ENCODE results near the gene SLC9B1.
"Not testable (repeated sequence)": the region's sequence is repeated elsewhere in the genome, so short reads cannot be mapped to it uniquely, and the experiment has no call there.

SLC9B1 gene

DNA sequence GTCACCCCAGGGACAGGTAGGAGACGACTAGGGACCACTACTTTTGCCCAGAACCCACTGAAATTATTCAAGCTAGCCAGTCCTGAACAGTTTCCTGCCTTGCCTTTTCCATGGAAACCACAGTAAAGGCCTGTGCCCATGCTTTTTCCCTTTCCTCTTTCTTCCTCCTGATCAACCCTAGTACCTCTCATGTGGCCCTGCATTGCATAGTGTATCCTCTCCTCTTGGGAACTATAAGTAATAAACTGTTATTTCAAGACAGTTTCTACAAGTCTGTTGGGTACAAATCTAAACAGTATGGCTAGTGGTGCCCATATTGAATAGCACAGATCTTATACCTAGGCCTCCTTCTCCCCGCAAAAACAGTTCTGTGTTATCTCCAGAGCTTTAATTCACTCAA, 136.2 kb downstream of the SLC9B1 start:
- no peak overlapping the region for H3K4me3 ChIP-seq (ENCODE audit: low read depth, low read length)
- TF ChIP-seq, protein P1, sequence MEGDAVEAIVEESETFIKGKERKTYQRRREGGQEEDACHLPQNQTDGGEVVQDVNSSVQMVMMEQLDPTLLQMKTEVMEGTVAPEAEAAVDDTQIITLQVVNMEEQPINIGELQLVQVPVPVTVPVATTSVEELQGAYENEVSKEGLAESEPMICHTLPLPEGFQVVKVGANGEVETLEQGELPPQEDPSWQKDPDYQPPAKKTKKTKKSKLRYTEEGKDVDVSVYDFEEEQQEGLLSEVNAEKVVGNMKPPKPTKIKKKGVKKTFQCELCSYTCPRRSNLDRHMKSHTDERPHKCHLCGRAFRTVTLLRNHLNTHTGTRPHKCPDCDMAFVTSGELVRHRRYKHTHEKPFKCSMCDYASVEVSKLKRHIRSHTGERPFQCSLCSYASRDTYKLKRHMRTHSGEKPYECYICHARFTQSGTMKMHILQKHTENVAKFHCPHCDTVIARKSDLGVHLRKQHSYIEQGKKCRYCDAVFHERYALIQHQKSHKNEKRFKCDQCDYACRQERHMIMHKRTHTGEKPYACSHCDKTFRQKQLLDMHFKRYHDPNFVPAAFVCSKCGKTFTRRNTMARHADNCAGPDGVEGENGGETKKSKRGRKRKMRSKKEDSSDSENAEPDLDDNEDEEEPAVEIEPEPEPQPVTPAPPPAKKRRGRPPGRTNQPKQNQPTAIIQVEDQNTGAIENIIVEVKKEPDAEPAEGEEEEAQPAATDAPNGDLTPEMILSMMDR (IDR thresholded peaks at IDR 0.05; ENCODE audit: low read depth, low read length), result no peak

DNA sequence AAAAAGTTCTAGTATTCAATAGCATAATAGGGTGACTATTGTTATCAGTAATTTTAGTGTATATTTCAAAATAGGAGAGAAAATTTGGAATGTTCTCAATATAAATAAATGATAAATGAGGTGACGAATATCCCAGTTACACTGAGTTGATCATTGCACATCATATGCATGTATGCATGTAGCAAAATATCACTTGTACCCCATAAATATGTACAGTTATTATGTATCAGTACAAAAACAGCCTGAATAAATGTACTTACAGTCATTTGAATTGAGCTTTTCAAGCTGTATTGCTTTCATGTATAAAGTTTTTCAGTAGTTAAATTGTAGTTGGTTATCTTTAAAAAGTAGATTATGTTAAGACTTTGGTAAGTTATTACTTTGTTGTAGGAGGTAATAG, 138.2 kb downstream of the SLC9B1 start:
- TF ChIP-seq, protein P1 (IDR thresholded peaks at IDR 0.05; ENCODE audit: low read depth, low read length), result no peak
- no peak overlapping the region for H3K4me3 ChIP-seq (ENCODE audit: low read depth, low read length)

DNA sequence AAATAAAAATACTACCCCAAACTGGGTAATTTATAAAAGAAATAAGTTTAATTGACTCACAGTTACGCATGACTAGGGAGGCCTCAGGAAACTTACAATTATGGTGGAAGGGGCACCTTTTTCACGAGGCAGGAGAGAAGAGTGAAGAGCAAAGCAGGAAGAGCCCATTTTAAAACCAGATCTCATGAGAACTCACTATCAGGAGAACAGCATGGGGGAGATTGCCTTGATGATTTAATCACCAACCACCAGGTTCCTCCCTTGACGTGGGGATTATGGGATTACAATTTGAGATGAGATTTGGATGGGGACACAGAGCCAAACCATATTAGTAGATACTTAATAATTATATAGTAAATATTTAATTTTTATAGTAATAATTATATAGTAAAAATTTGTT, 140.6 kb downstream of the SLC9B1 start:
- TF ChIP-seq, protein P1 (IDR thresholded peaks at IDR 0.05; ENCODE audit: low read depth, low read length), result no peak
- H3K4me3 ChIP-seq (ENCODE audit: low read depth, low read length), result no peak overlapping the region

DNA sequence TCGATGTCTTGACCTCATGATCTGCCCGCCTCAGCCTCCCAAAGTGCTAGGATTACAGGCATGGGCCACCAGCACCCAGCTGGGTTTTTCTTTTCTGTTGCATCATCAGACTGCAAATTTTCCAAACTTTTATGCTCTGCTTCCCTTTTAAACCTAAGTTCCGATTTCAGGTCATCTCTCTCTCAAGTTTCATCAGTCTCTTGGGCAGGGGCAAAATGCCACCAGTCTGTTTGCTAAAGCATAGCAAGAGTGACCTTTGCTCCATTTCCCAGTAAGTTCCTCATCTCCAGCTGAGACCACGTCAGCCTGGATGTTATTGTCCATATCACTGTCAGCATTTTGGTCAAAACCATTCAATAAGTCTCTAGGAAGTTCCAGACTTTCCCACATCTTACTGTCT, 141.2 kb downstream of the SLC9B1 start:
- not testable (repeated sequence) for H3K4me3 ChIP-seq (ENCODE audit: low read depth, low read length)

DNA sequence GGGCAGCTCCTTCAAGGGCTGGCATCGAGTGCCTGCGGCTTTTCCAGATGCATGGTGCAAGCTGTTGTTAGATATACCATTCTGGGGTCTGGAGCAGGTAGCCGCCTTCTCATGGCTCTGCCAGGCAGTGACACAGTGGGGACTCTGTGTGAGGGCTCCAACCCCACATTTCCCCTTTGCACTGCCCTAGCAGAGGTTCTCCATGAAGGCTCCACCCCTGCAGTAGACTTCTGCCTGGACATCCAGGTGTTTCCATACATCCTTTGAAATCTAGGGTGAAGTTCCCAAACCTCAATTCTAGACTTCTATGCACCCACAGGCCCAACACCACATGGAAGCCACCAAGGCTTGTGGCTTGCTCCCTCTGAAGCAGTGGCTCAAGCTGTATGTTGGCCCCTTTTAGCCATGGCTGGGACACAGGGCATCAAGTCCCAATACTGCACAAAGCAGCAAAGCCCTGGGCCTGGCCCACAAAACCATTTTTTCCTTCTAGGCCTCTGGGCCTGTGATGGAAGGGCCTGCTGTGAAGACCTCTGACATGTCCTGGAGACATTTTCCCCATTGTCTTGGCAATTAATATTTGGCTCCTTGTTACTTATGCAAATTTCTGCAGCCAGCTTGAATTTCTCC, 141.9 kb downstream of the SLC9B1 start:
- not testable (repeated sequence) for H3K4me3 ChIP-seq (ENCODE audit: low read depth, low read length)

DNA sequence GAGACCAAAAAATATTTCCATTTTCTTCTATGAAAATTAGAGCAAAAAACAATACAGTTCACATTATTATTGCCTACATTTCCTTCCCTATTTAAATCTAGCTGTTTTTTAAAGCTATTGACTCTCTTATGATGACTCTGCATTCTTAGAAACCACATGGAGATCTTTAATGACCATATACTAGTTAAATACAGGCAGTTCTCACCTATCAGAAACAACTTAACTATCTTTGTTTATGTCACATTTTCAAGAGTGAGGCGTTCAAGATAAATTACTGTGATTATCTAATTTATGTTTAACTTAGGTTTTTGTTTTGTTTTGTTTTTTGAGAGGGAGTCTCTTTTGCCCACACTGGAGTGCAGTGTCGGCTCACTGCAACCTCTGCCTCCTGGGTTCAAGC, 147.7 kb downstream of the SLC9B1 start:
- H3K4me3 ChIP-seq (ENCODE audit: low read depth, low read length), result no peak overlapping the region
- TF ChIP-seq, protein P1 (IDR thresholded peaks at IDR 0.05; ENCODE audit: low read depth, low read length), result no peak

DNA sequence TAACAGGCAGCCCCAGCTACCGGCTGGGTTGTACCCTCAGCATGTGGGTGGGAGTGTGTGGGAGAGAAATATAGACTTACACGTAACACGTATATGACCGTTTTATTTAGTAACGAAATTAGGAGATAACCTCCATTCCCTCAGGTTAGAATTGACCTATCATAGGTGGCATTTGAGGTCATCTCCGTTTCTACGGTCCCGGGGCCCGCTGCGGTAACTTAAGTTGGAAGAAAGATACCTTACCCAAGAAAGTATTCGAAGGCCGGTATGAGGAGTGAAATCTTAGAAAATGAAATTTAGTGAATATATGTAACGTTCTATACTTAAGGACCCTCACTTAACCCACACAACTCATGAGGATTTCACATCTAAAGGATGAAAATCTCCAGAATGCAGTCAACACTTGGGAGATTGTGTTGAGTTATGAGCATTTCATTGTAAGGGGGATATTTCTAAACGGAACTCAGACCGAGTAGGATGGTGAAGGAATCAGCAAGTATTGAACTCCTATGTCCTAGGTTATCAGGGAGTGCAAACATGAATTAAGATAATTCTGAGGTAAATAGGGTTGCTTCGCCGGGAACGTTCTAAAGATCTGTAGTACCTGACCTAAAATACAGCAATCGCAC, 149.8 kb downstream of the SLC9B1 start:
- peak overlapping the region; percentile 73 for H3K4me3 ChIP-seq (ENCODE audit: low read depth, low read length)
- TF ChIP-seq, protein P1 (IDR thresholded peaks at IDR 0.05; ENCODE audit: low read depth, low read length), result no peak

DNA sequence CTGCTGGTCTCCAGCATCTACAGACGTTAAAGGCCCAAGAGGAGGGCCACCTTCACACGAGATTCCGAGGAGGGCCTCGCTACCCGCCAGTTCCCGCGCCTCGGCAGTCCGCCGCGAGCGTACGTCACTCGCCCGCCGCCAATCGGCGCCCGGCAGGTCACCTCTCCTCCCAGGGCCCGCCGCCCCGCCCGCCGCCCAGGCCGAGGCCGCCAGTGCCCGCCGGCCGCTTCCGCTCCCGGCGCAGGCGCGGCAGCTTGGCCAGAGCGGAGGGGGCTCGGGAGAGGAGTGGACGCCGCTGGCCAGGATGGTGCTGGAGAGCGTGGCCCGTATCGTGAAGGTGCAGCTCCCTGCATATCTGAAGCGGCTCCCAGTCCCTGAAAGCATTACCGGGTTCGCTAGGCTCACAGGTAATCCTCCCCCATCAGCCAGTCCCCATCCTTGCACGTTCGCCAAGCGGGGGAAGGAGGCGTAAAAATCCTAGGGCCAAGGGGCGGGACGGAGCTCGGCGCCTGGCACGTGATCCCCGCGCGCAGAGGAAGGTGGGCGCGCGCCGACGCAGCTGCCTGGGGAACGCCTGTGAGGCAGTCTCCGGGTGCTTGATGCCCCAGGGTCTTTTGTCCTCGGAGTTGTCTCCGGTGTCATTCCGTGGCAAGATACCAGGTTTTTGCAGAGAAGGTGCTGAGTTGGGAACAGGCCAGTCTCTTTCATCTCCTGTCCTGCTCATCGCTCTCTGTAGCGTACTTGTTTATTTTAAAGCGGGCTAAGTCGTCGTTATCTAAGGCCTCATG, 150.5 kb downstream of the SLC9B1 start, which contains the start of gene CISD2:
Gene CISD2, plus strand, starts transcription at position 212 of the 788 bp plus-strand sequence. Its CDS starts 93 bp downstream, at position 305.
- TF ChIP-seq, protein P1 (IDR thresholded peaks at IDR 0.05; ENCODE audit: low read depth, low read length), result no peak
- peak within 1 kb of the TSS; percentile 73 for H3K4me3 ChIP-seq (ENCODE audit: low read depth, low read length)

All from WI38 (cell line).